ENCODE data around the gene MED25.

The MED25 gene

GRCh38 chr19:49847731-49848696, 29.9 kb downstream of the MED25 start:
- DNase-seq, result no peak

- DNase-seq, result no peak
Observed at GRCh38 chr19:49848938-49849337, 30.8 kb downstream of the MED25 start.

DNA sequence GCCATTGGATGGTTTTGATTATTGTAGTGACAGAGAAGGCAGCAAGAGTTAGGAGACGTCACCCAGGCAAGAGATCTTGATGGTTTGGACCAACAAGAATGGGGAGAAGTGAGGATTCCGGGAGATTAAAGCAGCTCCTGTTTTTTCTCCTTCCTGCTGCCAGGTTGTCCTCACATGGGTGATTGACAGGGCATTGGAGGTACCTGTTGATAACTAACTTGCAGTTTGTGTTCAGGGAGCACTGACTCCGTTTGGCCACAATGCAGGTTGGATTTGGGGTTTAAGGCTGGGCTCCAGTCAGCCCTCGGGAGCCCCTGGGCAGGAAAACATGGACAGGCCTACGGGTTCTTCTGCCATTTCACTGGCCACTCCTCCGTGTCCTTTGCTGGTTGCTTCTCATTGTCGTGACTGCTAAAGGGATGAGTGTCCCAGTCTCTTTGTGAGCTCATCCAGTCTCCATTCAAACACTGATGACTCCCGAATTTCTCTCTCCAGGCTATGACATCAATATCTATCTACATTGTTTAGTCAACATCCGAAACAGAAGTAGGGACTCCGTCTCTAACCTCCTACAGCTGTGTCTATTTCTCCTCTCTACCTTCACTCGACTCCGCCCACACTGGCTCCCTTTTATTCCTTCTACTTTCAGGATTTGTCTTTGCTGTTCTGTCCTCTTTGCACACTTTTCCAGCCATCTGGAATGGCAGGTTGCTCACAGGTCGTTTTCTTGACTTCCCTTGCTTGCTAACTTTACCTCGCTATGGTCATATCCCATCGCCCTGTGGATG, 31.5 kb downstream of the MED25 start:
- no peak for DNase-seq

GRCh38 chr19:49850221-49850486, 32.1 kb downstream of the MED25 start:
- DNase-seq, result no peak

GRCh38 chr19:49850487-49851342, 32.6 kb downstream of the MED25 start, which contains the start of gene PTOV1:
PTOV1 (plus strand) TSS chr19:49851159.
- peak; percentile 96 for DNase-seq

DNA sequence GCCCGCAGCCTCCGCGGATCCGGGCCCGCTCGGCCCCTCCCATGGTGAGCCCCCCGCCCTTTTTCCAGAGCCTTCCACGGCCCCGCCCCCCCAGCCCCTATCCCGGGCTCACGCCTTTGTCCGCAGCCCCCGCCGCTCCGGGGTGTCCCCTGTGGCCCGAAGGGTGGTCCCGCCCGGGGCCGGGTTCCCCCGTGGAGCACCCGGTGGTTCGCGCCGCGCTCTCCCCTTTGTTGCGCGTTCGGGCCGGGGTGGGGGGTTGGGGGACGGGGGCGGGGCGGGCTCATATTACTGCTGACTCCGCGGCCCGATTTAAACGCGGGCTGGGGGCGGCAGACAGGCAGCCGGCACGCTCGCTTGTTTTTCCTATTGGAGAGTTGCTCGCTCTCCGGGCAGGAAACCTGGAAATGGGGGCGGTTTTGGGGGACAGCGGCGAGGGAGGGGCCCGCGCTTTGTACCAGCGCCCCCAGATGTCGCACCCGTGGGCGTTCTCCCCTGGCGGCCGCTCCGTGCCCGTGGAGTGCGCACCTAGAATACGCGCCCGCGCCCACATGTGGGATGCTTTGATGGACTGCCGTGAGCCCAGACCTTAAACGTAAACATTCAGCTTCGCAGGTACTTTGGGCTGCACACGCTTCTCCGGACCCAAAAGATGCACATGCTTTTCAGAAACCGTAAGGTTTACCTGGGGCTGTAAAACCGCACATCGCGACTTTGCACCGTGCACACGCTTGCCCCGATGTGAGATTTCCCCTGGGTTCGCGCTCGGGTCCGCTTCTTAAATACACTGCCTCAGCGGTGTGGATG, 33.6 kb downstream of the MED25 start:
- peak; percentile 66 for DNase-seq

GRCh38 chr19:49852631-49853126, 34.6 kb downstream of the MED25 start:
- no peak for DNase-seq

DNA sequence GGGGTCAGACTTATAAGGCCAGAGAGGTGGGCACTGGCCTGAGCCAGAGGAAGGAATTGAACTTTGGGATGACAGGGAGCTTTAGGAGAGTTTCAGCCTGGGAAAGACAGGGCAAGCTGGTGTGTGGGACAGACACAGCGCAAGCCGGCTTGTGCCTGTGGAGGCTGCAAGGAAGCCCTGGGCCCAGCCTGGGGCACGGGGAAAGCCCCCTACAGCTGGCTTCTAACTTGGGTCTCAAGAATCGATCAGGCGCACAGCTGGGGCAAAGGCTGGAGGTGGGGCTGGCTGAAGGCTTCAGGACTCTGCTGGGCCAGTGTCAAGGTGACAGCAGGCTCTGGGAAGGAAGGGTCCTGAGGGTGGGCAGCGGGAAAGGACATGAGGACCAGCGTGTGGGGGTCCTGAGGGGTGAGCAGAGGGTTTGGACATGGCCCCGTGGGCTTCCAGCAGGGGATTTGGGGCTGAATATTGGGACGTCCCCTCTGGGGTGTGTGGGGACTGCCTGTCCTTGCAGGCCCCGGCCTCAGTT, 35.8 kb downstream of the MED25 start:
- DNase-seq, result no peak

GRCh38 chr19:49854378-49855263, 36.5 kb downstream of the MED25 start:
- no peak for DNase-seq

- DNase-seq, result no peak
Observed at GRCh38 chr19:49855277-49855675, 37.2 kb downstream of the MED25 start.

DNA sequence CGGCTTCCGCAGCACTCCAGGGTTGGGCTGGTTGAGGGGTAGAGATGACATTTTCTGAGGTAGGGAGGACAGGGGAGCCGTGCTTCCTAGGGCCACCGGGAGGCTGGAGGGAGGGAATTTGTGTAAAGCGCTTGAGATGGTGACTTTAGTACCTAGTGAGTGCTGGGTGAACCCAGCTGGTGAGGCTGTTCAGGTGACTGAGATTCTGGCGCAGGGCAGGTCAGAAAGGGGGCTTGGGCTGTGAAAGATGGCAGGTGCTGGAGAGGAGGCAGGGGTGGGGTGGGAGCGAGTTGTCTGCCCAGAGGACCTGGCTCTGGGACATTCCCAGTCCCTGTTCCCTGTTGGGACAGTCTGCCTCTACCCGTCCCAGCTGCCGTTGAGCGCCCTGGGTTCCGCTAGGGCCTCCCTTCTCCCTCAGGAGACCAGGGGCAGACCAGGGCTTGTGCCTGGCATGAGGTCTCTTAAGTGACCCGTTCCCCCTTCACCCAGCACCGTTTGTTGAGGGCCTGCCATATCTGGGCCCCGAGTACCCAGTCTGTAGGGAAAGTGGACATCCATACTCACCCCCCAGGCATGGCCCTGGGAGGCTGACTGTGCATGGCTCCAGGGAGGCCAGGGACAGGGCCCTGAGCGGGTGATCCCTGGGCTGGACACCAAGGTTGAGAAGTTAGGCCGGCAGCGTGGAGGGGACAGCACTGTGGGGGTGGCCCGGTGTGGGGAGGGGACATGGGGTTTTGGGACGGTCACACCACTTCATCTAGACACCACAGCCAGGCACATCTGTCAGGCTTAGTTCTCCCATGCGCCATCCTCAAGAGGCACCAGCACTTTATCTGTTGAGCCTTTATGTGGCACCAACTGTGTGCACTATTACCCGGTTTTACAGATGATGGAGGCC, 37.8 kb downstream of the MED25 start:
- DNase-seq, result no peak

GRCh38 chr19:49856574-49857021, 38.5 kb downstream of the MED25 start:
- no peak for DNase-seq

DNA sequence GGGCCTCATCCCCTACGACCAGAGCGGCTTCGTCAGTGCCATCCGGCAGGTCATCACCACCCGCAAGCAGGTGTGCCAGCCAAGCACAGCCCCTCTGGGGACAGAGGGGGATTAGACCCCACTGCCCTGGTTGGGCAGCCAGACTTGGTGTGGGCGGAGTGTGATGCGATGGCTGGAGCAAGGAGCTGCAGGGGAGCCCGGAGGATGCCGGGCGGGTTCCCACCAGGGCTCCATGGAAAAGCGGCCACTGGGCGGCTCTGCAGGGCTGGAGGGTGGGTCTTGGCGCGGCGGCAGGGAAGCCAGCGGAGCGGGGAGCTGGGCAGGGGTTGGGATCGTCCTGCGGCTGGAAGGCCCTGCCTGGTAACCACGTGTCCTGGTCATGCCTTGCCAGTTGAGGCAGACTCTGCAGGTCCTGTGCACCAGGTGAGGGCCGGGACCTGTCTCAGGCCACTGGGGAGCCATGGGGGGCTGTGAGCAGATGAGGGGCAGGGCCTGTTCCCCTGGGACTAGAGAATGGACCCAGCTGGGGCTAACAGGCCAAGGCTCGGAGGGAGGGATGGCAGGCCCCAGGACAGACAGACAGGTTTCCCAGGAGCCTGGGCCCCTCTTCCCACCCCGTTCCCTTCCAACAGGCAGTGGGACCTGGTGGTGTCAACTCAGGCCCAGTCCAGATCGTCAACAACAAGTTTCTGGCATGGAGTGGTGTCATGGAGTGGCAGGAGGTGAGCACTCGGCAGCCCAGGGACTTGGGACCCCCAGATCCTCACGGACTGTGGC, 39.2 kb downstream of the MED25 start:
- DNase-seq, result no peak

GRCh38 chr19:49857838-49858087, 39.7 kb downstream of the MED25 start:
- DNase-seq, result no peak

- DNase-seq, result no peak
Observed at GRCh38 chr19:49858088-49858985, 40.2 kb downstream of the MED25 start.

- no peak for DNase-seq
Observed at GRCh38 chr19:49859682-49860335, 41.7 kb downstream of the MED25 start.

- DNase-seq, result no peak
Observed at GRCh38 chr19:49860336-49861102, 42.4 kb downstream of the MED25 start.

Data from NCI-H1436 (cell line).